Left colon (tissue), 2 donors: ENCODE results near the gene TATDN3. TPM values are rescaled to one million over a fixed set of nuclear protein-coding genes. Genes with fewer than 3 reads are reported as not detected.
"Not testable (repeated sequence)": the region's sequence is repeated elsewhere in the genome, so short reads cannot be mapped to it uniquely, and the experiment has no call there.

Experiments used
- ATAC-seq: fragments of 200-7000 bp; cut with Tn5 transposase; one replicate; pipeline ENCODE4 v1.9.1; 2020; ENCODE audit warnings: mild to moderate bottlenecking, moderate library complexity
- DNase-seq, 2 donors: peaks; one replicate each; pipeline ENCODE4 v3.0.0-alpha.2; 2020
- intact Hi-C, 2 donors: fragments of 100-400 bp; cut with DNase I in 1 of 2; cut with micrococcal nuclease in 1 of 2; formaldehyde crosslinking; loops; one replicate each; pipeline versions ENCODE4 v1.11.2 to v1.14.0; 2022; cut with DNase I, micrococcal nuclease
- total RNA-seq, 2 donors: library from RNA; stranded (reverse); fragmentation: NEBNext Ultra II Directional; extraction: Animal tissue kit (Norgen Biotek cat#: 25700); gene quantifications; one replicate each; pipeline ENCODE4 v1.2.1, GENCODE V29; 2021
- donor health status: DM: no; HTN: no; CAD: no.
- donor health status: DM: yes; HTN: yes; CAD: no.

TATDN3 gene
- total RNA-seq, 2 donors from 2014 or later: 10.3 to 10.4 TPM

GRCh38 chr1:212862111-212862690 lies 70.5 kb downstream of the TATDN3 start:
- DNase-seq (no peak), ATAC-seq (no peak)
- intact Hi-C loops: no loop called here

GRCh38 chr1:212863345-212863744 lies 71.7 kb downstream of the TATDN3 start:
- intact Hi-C loops, DNase-seq, ATAC-seq: not testable (repeated sequence)

DNA sequence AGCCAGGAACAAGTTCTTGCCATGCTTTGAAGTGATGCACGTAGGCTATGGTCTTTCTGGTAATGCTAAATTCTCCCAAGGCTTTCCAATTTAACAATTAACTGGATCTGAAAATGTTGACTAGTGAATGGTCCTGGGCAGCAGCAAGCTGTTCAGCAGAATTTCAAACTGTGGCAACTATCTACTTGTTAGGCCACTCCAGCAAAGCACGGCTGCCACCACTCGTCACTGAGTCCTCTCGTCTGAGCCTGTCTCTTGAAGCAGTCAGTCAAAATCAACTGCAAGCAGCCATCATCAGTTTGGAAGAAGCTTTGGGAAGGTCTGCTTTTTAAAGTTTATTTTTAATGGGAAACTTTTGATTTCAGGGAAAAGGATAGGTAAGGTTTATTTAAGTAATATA lies 72.5 kb downstream of the TATDN3 start:
- DNase-seq: no peak
- no peak for ATAC-seq
- intact Hi-C loops: no loop called here

Other genes starting within 250 kb of the TATDN3 start
- gene ATF3, start 183.1 kb upstream of the TATDN3 start, total RNA-seq: 10 to 100 TPM; 52.5 to 58.2 TPM
- 1 to 10 TPM in 1 of 2 donors, under 1 TPM in 1; 0.92 to 1.1 TPM for gene BATF3, start 92.1 kb upstream of the TATDN3 start, total RNA-seq
- gene NSL1, start 117 bp upstream of the TATDN3 start, total RNA-seq: 10 to 100 TPM; 17.9 to 21.9 TPM
- not detected for gene SPATA45, start 55.8 kb downstream of the TATDN3 start, total RNA-seq
- 10 to 100 TPM; 10.9 to 14.2 TPM for gene FLVCR1, start 66.4 kb downstream of the TATDN3 start, total RNA-seq
- under 1 TPM; 0.59 to 0.76 TPM for gene VASH2, start 158.6 kb downstream of the TATDN3 start, total RNA-seq
- 10 to 100 TPM; 22.3 to 24.4 TPM for gene ANGEL2, start 224.0 kb downstream of the TATDN3 start, total RNA-seq